A204.1 (cell line): ENCODE results near the gene LBX1.
"Not testable (repeated sequence)": the region's sequence is repeated elsewhere in the genome, so short reads cannot be mapped to it uniquely, and the experiment has no call there.

Experiments
- FAIRE-seq: peaks from 2 replicates; lab custom pipeline; 2012; peaks lifted over from hg19 to GRCh38; lab: Jason Lieb, UNC

The LBX1 gene

DNA sequence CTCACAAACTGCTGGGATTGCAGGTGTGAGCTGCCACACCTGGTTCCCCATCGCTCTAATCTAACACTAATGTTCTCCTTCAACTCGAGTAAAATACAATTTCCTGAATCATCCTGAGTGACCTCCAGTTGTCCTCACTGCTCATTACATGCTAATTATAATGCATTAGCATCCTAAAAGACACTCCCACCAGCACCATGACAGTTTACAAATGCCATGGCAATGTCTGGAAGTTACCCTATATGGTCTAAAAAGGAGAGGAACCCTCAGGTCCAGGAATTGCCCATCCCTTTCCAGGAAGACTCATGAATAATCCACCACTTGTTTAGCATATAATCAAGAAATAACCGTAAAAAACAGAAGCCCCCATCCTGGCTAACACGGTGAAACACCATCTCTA, 26.6 kb downstream of the LBX1 start:
- not testable (repeated sequence) for FAIRE-seq

DNA sequence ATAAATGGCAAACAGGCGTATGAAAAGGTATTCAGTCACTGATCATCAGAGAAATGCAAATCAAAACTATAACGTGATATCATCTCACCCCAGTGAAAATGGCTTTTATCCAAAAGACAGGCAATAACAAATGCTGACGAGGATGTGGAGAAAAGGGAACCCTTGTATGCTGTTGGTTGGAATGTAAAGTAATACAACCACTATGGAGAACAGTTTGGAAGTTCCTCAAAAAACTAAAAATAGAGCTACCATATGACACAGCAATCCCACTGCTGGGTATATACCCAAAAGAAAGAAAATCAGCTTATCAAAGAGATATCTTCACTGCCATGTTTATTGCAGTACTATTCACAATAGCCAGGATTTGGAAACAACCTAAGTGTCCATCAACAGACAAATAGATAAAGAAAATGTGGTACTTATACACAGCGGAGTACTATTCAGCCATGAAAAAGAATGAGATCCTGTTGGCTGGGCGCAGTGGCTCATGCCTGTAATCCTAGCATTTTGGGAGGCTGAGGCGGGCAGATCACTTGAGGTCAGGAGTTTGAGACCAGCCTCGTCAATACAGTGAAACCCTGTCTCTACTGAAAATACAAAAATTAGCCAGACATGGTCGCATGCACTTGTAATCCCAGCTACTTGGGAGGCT, 30.8 kb downstream of the LBX1 start:
- not testable (repeated sequence) for FAIRE-seq

GRCh38 chr10:101195921-101196320, 33.3 kb downstream of the LBX1 start:
- FAIRE-seq: no peak

GRCh38 chr10:101189461-101190401, 39.5 kb downstream of the LBX1 start:
- FAIRE-seq: no peak

DNA sequence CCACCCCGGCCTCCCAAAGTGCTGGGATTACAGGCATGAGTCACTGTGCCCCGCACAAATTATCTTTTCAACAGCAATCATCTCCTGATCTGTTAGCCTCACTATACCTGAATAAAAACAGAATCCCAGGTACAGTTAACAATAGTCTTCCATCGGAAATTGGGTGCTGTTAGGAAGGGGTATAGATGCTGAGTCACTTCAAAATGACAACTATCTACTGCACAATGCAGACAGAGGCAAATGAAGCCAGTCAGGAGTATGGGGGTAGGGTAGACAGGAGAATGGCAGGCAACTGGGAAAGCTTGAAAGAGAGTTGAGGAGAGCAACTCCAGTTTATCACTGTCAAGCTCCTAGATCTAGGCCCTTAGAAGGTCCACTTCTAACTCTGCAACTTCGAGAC, 40.3 kb downstream of the LBX1 start:
- FAIRE-seq: no peak

- FAIRE-seq: no peak
These were observed 45.6 kb downstream of the LBX1 start for GRCh38 chr10:101183458-101184183.

GRCh38 chr10:101182936-101183335, 46.3 kb downstream of the LBX1 start:
- no peak for FAIRE-seq
